Liver (tissue), 3 donors: ENCODE data around the gene CFHR2.

ENCODE experiments used
- FOXA1 ChIP-seq: IDR thresholded peaks from 2 replicates; pipeline ENCODE4 v1.6.1; 2016; ENCODE audit warnings: antibody characterized with exemption
- GABPA ChIP-seq, 2 donors: IDR thresholded peaks in 1 of 2; conservative IDR thresholded peaks in 1 of 2; 2 replicates each; pipeline ENCODE4 v1.6.1; 2016; ENCODE audit warnings: antibody characterized with exemption in 2 of 2, mild to moderate bottlenecking in 1 of 2, moderate library complexity in 1 of 2
- JUND ChIP-seq, 2 donors: IDR thresholded peaks; 2 replicates each; pipeline ENCODE4 v1.6.1; 2016; ENCODE audit warnings: antibody characterized with exemption in 2 of 2
- RAD21 ChIP-seq, 2 donors: IDR thresholded peaks; 2 replicates each; pipeline ENCODE4 v1.6.1; 2016; ENCODE audit warnings: antibody characterized with exemption in 2 of 2, mild to moderate bottlenecking in 2 of 2
- SP1 ChIP-seq: IDR thresholded peaks from 2 replicates; pipeline ENCODE4 v1.6.1; 2018; ENCODE audit warnings: antibody characterized with exemption, mild to moderate bottlenecking
- TAF1 ChIP-seq: conservative IDR thresholded peaks from 2 replicates; pipeline ENCODE4 v1.6.1; 2016; ENCODE audit warnings: antibody characterized with exemption, mild to moderate bottlenecking
- TF ChIP-seq, protein P1 (sequence below): fragments of 150-350 bp; IDR thresholded peaks from 2 replicates; pipeline ENCODE4 v1.5.1; 2017; ENCODE audit warnings: improper control_type of control experiment, low read depth, low read length; ENCODE audit not compliant: missing input control
- TF ChIP-seq, protein P2 (sequence below): IDR thresholded peaks from 2 replicates; pipeline ENCODE4 v1.6.1; 2016; ENCODE audit warnings: antibody characterized with exemption, mild to moderate bottlenecking
- TF ChIP-seq, protein P3 (sequence below): IDR thresholded peaks from 2 replicates; pipeline ENCODE4 v1.6.1; 2016; ENCODE audit warnings: antibody characterized with exemption
- TF ChIP-seq, protein P4 (sequence below): IDR thresholded peaks from 2 replicates; pipeline ENCODE4 v1.6.1; 2016; ENCODE audit warnings: antibody characterized with exemption
- TF ChIP-seq, protein P5 (sequence below): IDR thresholded peaks from 2 replicates; pipeline ENCODE4 v1.6.1; 2016; ENCODE audit warnings: antibody characterized with exemption
- donor health status: healthy.
- donor health status: healthy.

DNA sequence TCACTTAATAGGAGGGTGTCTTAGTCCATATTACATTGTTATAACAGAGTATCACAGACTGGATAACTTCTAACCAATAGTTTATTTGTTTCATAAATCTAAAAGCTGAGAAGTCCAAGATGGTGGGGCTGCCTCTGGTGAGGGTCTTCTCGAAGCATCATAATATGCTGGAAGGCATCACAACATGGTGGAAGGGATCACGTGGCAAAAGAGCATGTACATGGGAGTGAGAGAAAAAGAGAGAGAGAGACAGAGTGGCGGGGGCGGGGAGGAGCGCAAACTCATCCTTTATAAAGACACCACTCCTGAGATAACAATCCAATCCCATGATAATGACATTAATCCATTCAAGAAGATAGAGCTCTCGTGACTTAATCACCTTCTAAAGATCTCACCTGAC, 65.3 kb downstream of the CFHR2 start:
- TF ChIP-seq, protein P1, sequence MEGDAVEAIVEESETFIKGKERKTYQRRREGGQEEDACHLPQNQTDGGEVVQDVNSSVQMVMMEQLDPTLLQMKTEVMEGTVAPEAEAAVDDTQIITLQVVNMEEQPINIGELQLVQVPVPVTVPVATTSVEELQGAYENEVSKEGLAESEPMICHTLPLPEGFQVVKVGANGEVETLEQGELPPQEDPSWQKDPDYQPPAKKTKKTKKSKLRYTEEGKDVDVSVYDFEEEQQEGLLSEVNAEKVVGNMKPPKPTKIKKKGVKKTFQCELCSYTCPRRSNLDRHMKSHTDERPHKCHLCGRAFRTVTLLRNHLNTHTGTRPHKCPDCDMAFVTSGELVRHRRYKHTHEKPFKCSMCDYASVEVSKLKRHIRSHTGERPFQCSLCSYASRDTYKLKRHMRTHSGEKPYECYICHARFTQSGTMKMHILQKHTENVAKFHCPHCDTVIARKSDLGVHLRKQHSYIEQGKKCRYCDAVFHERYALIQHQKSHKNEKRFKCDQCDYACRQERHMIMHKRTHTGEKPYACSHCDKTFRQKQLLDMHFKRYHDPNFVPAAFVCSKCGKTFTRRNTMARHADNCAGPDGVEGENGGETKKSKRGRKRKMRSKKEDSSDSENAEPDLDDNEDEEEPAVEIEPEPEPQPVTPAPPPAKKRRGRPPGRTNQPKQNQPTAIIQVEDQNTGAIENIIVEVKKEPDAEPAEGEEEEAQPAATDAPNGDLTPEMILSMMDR, result no peak
- TF ChIP-seq TAF1, result no peak
- TF ChIP-seq GABPA (IDR thresholded peaks at IDR 0.05 in 1 of 2, conservative IDR thresholded peaks at IDR 0.05 in 1 of 2), result no peak
- no peak for TF ChIP-seq RAD21 (IDR thresholded peaks at IDR 0.05)
- no peak for TF ChIP-seq FOXA1
- TF ChIP-seq JUND (IDR thresholded peaks at IDR 0.05), result no peak
- TF ChIP-seq, protein P2, sequence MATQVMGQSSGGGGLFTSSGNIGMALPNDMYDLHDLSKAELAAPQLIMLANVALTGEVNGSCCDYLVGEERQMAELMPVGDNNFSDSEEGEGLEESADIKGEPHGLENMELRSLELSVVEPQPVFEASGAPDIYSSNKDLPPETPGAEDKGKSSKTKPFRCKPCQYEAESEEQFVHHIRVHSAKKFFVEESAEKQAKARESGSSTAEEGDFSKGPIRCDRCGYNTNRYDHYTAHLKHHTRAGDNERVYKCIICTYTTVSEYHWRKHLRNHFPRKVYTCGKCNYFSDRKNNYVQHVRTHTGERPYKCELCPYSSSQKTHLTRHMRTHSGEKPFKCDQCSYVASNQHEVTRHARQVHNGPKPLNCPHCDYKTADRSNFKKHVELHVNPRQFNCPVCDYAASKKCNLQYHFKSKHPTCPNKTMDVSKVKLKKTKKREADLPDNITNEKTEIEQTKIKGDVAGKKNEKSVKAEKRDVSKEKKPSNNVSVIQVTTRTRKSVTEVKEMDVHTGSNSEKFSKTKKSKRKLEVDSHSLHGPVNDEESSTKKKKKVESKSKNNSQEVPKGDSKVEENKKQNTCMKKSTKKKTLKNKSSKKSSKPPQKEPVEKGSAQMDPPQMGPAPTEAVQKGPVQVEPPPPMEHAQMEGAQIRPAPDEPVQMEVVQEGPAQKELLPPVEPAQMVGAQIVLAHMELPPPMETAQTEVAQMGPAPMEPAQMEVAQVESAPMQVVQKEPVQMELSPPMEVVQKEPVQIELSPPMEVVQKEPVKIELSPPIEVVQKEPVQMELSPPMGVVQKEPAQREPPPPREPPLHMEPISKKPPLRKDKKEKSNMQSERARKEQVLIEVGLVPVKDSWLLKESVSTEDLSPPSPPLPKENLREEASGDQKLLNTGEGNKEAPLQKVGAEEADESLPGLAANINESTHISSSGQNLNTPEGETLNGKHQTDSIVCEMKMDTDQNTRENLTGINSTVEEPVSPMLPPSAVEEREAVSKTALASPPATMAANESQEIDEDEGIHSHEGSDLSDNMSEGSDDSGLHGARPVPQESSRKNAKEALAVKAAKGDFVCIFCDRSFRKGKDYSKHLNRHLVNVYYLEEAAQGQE, result no peak
- TF ChIP-seq, protein P3, sequence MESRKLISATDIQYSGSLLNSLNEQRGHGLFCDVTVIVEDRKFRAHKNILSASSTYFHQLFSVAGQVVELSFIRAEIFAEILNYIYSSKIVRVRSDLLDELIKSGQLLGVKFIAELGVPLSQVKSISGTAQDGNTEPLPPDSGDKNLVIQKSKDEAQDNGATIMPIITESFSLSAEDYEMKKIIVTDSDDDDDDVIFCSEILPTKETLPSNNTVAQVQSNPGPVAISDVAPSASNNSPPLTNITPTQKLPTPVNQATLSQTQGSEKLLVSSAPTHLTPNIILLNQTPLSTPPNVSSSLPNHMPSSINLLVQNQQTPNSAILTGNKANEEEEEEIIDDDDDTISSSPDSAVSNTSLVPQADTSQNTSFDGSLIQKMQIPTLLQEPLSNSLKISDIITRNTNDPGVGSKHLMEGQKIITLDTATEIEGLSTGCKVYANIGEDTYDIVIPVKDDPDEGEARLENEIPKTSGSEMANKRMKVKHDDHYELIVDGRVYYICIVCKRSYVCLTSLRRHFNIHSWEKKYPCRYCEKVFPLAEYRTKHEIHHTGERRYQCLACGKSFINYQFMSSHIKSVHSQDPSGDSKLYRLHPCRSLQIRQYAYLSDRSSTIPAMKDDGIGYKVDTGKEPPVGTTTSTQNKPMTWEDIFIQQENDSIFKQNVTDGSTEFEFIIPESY, result no peak
- TF ChIP-seq, protein P4, sequence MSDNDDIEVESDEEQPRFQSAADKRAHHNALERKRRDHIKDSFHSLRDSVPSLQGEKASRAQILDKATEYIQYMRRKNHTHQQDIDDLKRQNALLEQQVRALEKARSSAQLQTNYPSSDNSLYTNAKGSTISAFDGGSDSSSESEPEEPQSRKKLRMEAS, result no peak
- TF ChIP-seq SP1, result no peak
- TF ChIP-seq, protein P5, sequence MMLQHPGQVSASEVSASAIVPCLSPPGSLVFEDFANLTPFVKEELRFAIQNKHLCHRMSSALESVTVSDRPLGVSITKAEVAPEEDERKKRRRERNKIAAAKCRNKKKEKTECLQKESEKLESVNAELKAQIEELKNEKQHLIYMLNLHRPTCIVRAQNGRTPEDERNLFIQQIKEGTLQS, result no peak
